Transverse colon (tissue), 4 donors: ENCODE data around the gene MAGI2. TPM values are rescaled to one million over a fixed set of nuclear protein-coding genes. Genes with fewer than 3 reads are reported as not detected.

Experiments used
- DNase-seq: peaks from one replicate; pipeline ENCODE4 v3.0.0-alpha.2; 2019
- H3K27ac ChIP-seq, 4 donors: fragments of 200-600 bp; sonication (generic); 2 replicates each; pipeline ENCODE4 v1.5.1; 2016 to 2018; ENCODE audit warnings: inconsistent platforms in 4 of 4
- H3K27me3 ChIP-seq: fragments of 200-600 bp; sonication (generic); 2 replicates; pipeline ENCODE4 v1.5.1; 2017; ENCODE audit warnings: inconsistent platforms
- H3K36me3 ChIP-seq, 4 donors: fragments of 200-600 bp; sonication (generic); 2 replicates each; pipeline ENCODE4 v1.5.1; 2017 to 2019; ENCODE audit warnings: inconsistent platforms in 4 of 4
- H3K4me1 ChIP-seq, 4 donors: fragments of 200-600 bp; sonication (generic); 2 replicates each; pipeline ENCODE4 v1.5.1; 2017 to 2020; ENCODE audit warnings: inconsistent platforms in 4 of 4
- H3K4me3 ChIP-seq, 4 donors: fragments of 200-600 bp; sonication (generic); 1 replicate in 1 of 4; 2 replicates in 3 of 4; pipeline versions ENCODE4 v1.5.1 to v1.6.1; 2017 to 2019; ENCODE audit warnings: inconsistent platforms in 4 of 4
- H3K9me3 ChIP-seq, 2 donors: fragments of 200-600 bp; sonication (generic); 2 replicates each; pipeline ENCODE4 v1.5.1; 2017 to 2019; ENCODE audit warnings: inconsistent platforms in 2 of 2
- EP300 ChIP-seq: sonication (generic); formaldehyde crosslinking; IDR thresholded peaks from one replicate; pipeline ENCODE4 v1.6.1; 2017; ENCODE audit warnings: antibody characterized with exemption, low read depth
- POLR2A ChIP-seq: fragments of 450-650 bp; IDR thresholded peaks from one replicate; pipeline ENCODE4 v1.6.1; 2016; ENCODE audit warnings: antibody characterized with exemption, mild to moderate bottlenecking, moderate library complexity
- POLR2AphosphoS5 ChIP-seq, 3 donors: sonication (generic); formaldehyde crosslinking; IDR thresholded peaks; one replicate each; pipeline ENCODE4 v1.6.1; 2016; ENCODE audit warnings: antibody characterized with exemption in 3 of 3
- WGBS, 2 donors: methylation state at CpG; one replicate each; pipeline ENCODE4 v1.1.5; 2018; ENCODE audit warnings: low coverage in 1 of 2; 5-methylcytosine and 5-hydroxymethylcytosine counted together
- in situ Hi-C, 4 donors: fragments of 200-750 bp; cut with MboI; loops; one replicate each; pipeline versions ENCODE4 v1.15.0 to v1.15.1; 2017; ENCODE audit warnings: low sequenced_read_pairs in 3 of 4, low pct_ligation_motif_present in 1 of 4, low pct_unique_long_range_greater_than_20kb in 1 of 4
- intact Hi-C: fragments of 100-400 bp; cut with DNase I; formaldehyde crosslinking; loops from one replicate; pipeline ENCODE4 v1.15.1; 2023; ENCODE audit warnings: low total_unique reads
- total RNA-seq, 4 donors: library from RNA; depleted of rRNA; stranded (reverse); fragments of >200 nt; gene quantifications; one replicate each; pipeline ENCODE4 v1.1.0, GENCODE V29; 2016
- TF ChIP-seq, protein P1 (sequence below), 5 experiments: fragments of 200-600 bp in 3 of 5; fragments of 450-650 bp in 2 of 5; sonication (generic) in 3 of 5; IDR thresholded peaks; 1 replicate in 2 of 5; 2 replicates in 3 of 5; pipeline ENCODE4 v1.5.1; 2016 to 2017; ENCODE audit warnings: antibody characterized with exemption in 5 of 5, inconsistent platforms in 3 of 5, mild to moderate bottlenecking in 2 of 5, moderate library complexity in 1 of 5

The MAGI2 gene
- total RNA-seq, 4 donors from 2014 or later = 1.6 to 9.7 (median 4.1) TPM

DNA sequence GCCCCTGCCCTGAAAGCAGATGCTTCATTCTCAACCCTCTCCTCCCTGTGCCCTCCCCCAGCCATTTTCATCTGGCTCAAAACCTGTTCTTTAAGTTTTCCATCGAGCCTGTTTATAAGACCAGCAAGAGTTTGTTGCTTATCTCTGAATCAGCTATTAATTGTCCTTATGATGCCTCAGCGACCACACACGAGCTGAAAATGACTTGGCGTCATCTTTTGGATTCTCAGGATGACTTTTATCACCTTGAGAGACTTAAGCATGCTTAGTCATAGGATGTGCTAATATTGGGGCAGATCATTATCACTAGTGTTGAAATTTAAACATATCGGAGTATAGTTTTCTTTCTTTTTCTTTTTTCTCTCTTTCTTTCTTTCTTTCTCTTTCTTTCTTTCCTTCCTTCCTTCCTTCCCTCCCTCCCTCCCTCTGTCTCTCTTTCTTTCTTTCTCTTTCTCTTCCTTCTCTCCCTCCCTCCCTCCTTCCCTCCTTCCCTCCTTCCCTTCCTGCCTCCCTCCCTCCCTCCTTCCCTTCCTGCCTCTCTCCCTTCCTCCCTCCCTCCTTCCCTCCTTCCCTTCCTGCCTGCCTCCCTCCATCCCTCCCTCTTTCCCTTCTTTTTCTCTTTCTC lies 1470.4 kb downstream of the MAGI2 start:
- no peaks in the 10 kb centered on the region for H3K27me3 ChIP-seq
- TF ChIP-seq EP300 (no peak), POLR2AphosphoS5 (IDR thresholded peaks at IDR 0.05) (no peak), POLR2A (no peak)
- TF ChIP-seq, protein P1, sequence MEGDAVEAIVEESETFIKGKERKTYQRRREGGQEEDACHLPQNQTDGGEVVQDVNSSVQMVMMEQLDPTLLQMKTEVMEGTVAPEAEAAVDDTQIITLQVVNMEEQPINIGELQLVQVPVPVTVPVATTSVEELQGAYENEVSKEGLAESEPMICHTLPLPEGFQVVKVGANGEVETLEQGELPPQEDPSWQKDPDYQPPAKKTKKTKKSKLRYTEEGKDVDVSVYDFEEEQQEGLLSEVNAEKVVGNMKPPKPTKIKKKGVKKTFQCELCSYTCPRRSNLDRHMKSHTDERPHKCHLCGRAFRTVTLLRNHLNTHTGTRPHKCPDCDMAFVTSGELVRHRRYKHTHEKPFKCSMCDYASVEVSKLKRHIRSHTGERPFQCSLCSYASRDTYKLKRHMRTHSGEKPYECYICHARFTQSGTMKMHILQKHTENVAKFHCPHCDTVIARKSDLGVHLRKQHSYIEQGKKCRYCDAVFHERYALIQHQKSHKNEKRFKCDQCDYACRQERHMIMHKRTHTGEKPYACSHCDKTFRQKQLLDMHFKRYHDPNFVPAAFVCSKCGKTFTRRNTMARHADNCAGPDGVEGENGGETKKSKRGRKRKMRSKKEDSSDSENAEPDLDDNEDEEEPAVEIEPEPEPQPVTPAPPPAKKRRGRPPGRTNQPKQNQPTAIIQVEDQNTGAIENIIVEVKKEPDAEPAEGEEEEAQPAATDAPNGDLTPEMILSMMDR (IDR thresholded peaks at IDR 0.05) = no peak
- no peak overlapping the region for H3K27ac ChIP-seq
- WGBS, 2 donors = 59 to 65% methylated on average over 5 of the region's 5 CpGs
- intact Hi-C loops (no loop called here), in situ Hi-C loops (no loop called here)
- H3K4me1 ChIP-seq = no peaks in the 10 kb centered on the region
- H3K9me3 ChIP-seq = no peaks in the 10 kb centered on the region
- no peak for DNase-seq
- no peak overlapping the region for H3K4me3 ChIP-seq
- H3K36me3 ChIP-seq = no peaks in the 10 kb centered on the region

DNA sequence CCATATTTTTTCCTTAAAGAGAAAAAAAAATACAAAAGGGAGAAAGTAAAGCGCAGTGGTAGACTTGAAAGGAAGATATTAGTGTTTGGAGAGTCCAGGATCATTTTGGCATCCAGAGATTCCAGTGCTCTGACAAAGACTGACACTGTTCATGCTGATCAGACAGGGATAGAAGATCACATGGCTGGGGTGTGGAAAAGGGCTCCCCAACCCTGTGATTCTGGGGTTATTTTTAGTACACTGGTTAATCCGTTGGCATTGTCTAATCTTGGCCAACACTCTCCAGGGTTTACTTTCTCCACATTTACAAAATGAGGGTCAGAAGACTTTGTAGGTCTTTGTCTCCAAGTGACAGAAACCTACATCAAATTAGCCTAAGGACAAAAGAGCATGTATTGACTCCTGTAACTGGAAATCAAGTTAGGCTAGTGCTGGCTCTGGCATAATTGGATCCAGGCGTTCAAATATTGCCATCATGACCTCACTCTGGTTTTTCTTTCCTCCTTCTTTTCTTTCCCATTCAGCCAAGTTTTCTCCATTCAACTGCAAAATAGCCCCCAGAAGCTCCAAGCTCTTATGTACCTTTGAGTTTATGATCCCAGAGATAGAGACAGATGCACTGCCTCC lies 1473.3 kb downstream of the MAGI2 start:
- in situ Hi-C loops = no loop called here
- DNase-seq = no peak
- Histone ChIP-seq H3K27ac (no peak overlapping the region), H3K36me3 (no peaks in the 10 kb centered on the region), H3K4me3 (no peak overlapping the region), H3K9me3 (no peaks in the 10 kb centered on the region), H3K27me3 (no peaks in the 10 kb centered on the region), H3K4me1 (no peaks in the 10 kb centered on the region)
- WGBS, 2 donors = 70 to 88% methylated on average over 2 to 3 of the region's 3 CpGs
- no peak for TF ChIP-seq POLR2A
- TF ChIP-seq, protein P1 (IDR thresholded peaks at IDR 0.05) = no peak
- TF ChIP-seq POLR2AphosphoS5 (IDR thresholded peaks at IDR 0.05) = no peak
- TF ChIP-seq EP300 = no peak
- intact Hi-C loops = no loop called here

DNA sequence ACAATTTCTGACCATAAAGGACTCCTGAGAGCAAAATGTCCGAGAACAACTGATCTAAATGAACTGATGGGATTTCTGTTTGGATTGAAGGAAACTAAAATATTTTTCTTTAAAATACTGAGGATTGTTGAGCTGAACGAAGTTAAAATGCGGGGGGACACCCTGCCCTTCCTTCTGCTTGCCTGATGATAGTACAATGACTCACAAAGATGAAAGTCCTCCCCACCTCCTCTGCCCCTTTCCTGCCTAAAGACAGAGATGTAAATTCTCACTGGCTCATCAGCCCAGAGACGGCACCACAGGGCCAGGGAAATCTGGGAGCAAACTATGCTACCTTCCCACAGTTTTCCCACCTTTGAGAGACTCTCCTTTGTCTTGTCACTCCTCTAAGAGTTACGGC lies 1474.2 kb downstream of the MAGI2 start:
- 88 to 94% methylated on average over 3 to 5 of the region's 5 CpGs for WGBS, 2 donors
- TF ChIP-seq EP300 = no peak
- TF ChIP-seq, protein P1 (IDR thresholded peaks at IDR 0.05) = no peak
- TF ChIP-seq POLR2AphosphoS5 (IDR thresholded peaks at IDR 0.05) = no peak
- no peak for TF ChIP-seq POLR2A
- Histone ChIP-seq H3K36me3 (no peaks in the 10 kb centered on the region), H3K4me1 (no peaks in the 10 kb centered on the region), H3K4me3 (no peak overlapping the region), H3K27me3 (no peaks in the 10 kb centered on the region), H3K9me3 (no peaks in the 10 kb centered on the region), H3K27ac (no peak overlapping the region)
- in situ Hi-C loops (no loop called here), intact Hi-C loops (no loop called here)
- DNase-seq = no peak

DNA sequence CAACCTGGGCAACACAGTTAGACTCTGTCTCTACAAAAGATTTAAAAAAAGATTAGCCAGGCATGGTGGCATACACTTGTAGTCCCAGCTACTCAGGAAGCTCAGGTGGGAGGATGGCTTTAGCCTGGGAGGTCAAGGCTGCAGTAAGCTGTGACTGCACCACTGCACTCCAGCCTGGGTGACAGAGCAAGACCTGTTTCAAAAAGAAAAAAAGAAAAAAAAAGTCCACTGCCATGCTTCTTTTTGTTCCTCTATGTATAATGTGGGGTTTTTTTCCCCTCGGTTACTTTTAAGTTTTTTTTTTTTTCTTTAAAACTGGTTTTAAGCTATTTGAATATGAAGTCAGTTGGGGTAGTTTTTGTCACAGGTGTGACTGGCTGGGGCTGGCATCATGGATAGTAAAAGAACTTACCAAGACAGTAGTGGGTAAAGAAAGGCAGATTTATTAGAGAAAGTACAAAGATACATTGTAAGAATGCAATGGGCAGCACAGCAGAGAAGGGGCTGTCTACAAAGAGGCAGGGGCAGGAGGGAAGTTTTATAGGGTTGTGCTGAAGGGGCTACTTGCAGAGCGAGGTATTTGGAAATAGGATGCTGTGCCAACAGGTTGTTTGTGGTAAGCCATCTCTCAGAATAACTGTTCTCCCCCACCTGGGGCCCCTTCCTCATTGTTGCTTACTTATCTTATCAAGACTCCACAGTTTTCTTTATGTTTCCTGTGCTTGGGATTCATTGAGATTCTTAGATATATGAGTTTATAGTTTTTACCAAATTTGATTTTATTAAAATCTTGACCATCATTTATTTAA lies 1477.6 kb downstream of the MAGI2 start:
- no peak overlapping the region for H3K27ac ChIP-seq
- H3K36me3 ChIP-seq = no peaks in the 10 kb centered on the region
- H3K9me3 ChIP-seq = no peaks in the 10 kb centered on the region
- no peak overlapping the region for H3K4me3 ChIP-seq
- in situ Hi-C loops (no loop called here), intact Hi-C loops (no loop called here)
- no peak for DNase-seq
- TF ChIP-seq EP300 = no peak
- TF ChIP-seq POLR2A = no peak
- TF ChIP-seq, protein P1 (IDR thresholded peaks at IDR 0.05) = no peak
- no peak for TF ChIP-seq POLR2AphosphoS5 (IDR thresholded peaks at IDR 0.05)
- no peaks in the 10 kb centered on the region for H3K4me1 ChIP-seq
- 66 to 70% methylated on average over 2 of the region's 2 CpGs for WGBS, 2 donors
- no peaks in the 10 kb centered on the region for H3K27me3 ChIP-seq
